CD4-positive, alpha-beta T cell treated with Interleukin-6 at 100 ng/mL for 8 hours (primary cell): ENCODE data around the gene PADI3.
"Not testable (repeated sequence)": the region's sequence is repeated elsewhere in the genome, so short reads cannot be mapped to it uniquely, and the experiment has no call there.

Source experiments
- DNase-seq: peaks from one replicate; pipeline ENCODE4 v3.0.0-alpha.2; 2020; ENCODE audit warnings: mixed read lengths, low spot score

PADI3 gene

GRCh38 chr1:17241011-17241779 lies 7.7 kb upstream of the PADI3 start:
- not testable (repeated sequence) for DNase-seq

- DNase-seq = not testable (repeated sequence)
Observed at GRCh38 chr1:17241780-17242074, 7.2 kb upstream of the PADI3 start.

- no peak for DNase-seq
Observed at GRCh38 chr1:17243274-17243673, 5.6 kb upstream of the PADI3 start.

GRCh38 chr1:17244821-17245740 lies 3.8 kb upstream of the PADI3 start:
- no peak for DNase-seq

GRCh38 chr1:17245816-17246325 lies 3.0 kb upstream of the PADI3 start:
- DNase-seq = no peak

- no peak for DNase-seq
Observed at GRCh38 chr1:17246971-17247370, 1.9 kb upstream of the PADI3 start.

GRCh38 chr1:17250601-17251000 lies 1.7 kb downstream of the PADI3 start:
- DNase-seq = no peak

- DNase-seq = no peak
Observed at GRCh38 chr1:17251246-17251645, 2.3 kb downstream of the PADI3 start.

GRCh38 chr1:17251701-17252376 lies 2.9 kb downstream of the PADI3 start:
- DNase-seq = no peak

GRCh38 chr1:17255336-17255735 lies 6.4 kb downstream of the PADI3 start:
- no peak for DNase-seq

- no peak for DNase-seq
Observed at GRCh38 chr1:17258116-17258757, 9.3 kb downstream of the PADI3 start.

- no peak for DNase-seq
Observed at GRCh38 chr1:17258758-17259130, 9.8 kb downstream of the PADI3 start.

GRCh38 chr1:17259233-17259873 lies 10.5 kb downstream of the PADI3 start:
- no peak for DNase-seq

- DNase-seq = no peak
Observed at GRCh38 chr1:17260264-17260663, 11.4 kb downstream of the PADI3 start.

GRCh38 chr1:17260738-17261137 lies 11.8 kb downstream of the PADI3 start:
- no peak for DNase-seq

- DNase-seq = no peak
Observed at GRCh38 chr1:17263936-17264335, 15.0 kb downstream of the PADI3 start.

- DNase-seq = no peak
Observed at GRCh38 chr1:17264470-17264869, 15.6 kb downstream of the PADI3 start.

- no peak for DNase-seq
Observed at GRCh38 chr1:17265162-17265561, 16.3 kb downstream of the PADI3 start.

GRCh38 chr1:17265950-17266349 lies 17.1 kb downstream of the PADI3 start:
- no peak for DNase-seq

- no peak for DNase-seq
Observed at GRCh38 chr1:17270891-17271765, 22.2 kb downstream of the PADI3 start.

- DNase-seq = no peak
Observed at GRCh38 chr1:17272066-17272465, 23.2 kb downstream of the PADI3 start.
